NB4 (cell line): ENCODE measurements around the gene ZNF446.

Source experiments
- CTCF ChIP-seq: IDR thresholded peaks from one replicate; pipeline ENCODE4 v1.5.1; 2012; ENCODE audit warnings: low read depth, low read length
- MAX ChIP-seq: IDR thresholded peaks from 2 replicates; pipeline ENCODE4 v1.6.1; 2011; ENCODE audit warnings: low read depth, low read length
- MYC ChIP-seq: IDR thresholded peaks from 2 replicates; pipeline ENCODE4 v1.6.1; 2011; ENCODE audit warnings: low read depth, low read length

- TF ChIP-seq CTCF (peak; percentile 38), MYC (peak; percentile 88), MAX (peak; percentile 88)
Observed at GRCh38 chr19:58499021-58499927, 23.1 kb downstream of the ZNF446 start.
